ENCODE data around the gene TSPAN14. TPM values are rescaled to one million over a fixed set of nuclear protein-coding genes. Genes with fewer than 3 reads are reported as not detected.

Gene TSPAN14
- total RNA-seq, 4 donors from 2014 or later, result 17.9 to 50.5 (median 38.4) TPM

DNA sequence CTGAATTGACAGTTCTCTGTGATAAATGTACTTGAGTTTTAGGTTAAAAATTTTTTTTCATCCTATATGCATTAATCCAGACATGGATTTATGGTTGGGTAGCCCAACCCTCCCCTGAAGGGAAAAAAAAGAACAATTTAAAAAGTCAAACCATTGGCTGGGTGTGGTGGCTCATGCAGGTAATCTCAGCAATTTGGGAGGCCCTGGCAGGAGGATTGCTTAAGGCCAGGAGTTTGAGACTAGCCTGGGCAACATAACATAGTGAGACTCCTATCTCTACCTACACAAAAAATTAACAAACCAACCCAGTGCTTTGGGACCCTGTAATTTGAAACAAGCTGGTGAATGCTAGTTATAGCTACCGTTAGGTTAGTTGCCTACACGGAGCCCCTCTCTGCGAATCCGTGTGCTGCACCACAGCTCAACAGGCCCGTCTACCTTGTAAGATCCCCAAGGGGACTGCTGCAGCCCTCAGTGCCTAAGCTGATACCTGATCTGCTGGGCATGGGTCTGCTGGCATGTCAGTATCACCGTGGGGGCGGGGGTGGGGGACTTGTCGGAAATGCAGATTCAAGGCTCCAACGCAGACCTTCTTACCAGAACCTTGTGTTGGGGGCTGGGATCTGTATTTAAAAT, 32.8 kb downstream of the TSPAN14 start:
- H3K9me3 ChIP-seq, result no peaks in the 10 kb centered on the region
- no peak for TF ChIP-seq CTCF (IDR thresholded peaks at IDR 0.05)
- no peak for TF ChIP-seq POLR2A (IDR thresholded peaks at IDR 0.05; ENCODE audit: low read depth)
- TF ChIP-seq POLR2AphosphoS5 (IDR thresholded peaks at IDR 0.05), result no peak
- no peak for TF ChIP-seq EP300 (IDR thresholded peaks at IDR 0.05)
- peaks cover 0 to 37% (median 22%) of the 10 kb centered on the region in 4 donors for H3K36me3 ChIP-seq
- no peak overlapping the region for H3K4me3 ChIP-seq
- H3K27me3 ChIP-seq, result no peaks in the 10 kb centered on the region
- 85% methylated on average over 9 of the region's 9 CpGs for WGBS
- DNase-seq (ENCODE audit: extremely low spot score), result no peak
- H3K4me1 ChIP-seq, result peaks cover 54 to 67% (median 66%) of the 10 kb centered on the region in 4 donors
- intact Hi-C loops (cut with DNase I), result no loop called here
- no peak overlapping the region for H3K27ac ChIP-seq (replicated peaks in 1 of 4)

GRCh38 chr10:80487421-80487785, 33.3 kb downstream of the TSPAN14 start:
- H3K36me3 ChIP-seq, result peaks cover 0 to 37% (median 24%) of the 10 kb centered on the region in 4 donors
- no peaks in the 10 kb centered on the region for H3K27me3 ChIP-seq
- no peak for DNase-seq (ENCODE audit: extremely low spot score)
- 82% methylated on average over 3 of the region's 4 CpGs for WGBS
- intact Hi-C loops (cut with DNase I), result no loop called here
- no peak for TF ChIP-seq POLR2AphosphoS5 (IDR thresholded peaks at IDR 0.05)
- TF ChIP-seq CTCF (IDR thresholded peaks at IDR 0.05), result no peak
- TF ChIP-seq EP300 (IDR thresholded peaks at IDR 0.05), result no peak
- TF ChIP-seq POLR2A (IDR thresholded peaks at IDR 0.05; ENCODE audit: low read depth), result no peak
- H3K27ac ChIP-seq (replicated peaks in 1 of 4), result no peak overlapping the region
- peaks cover 56 to 68% (median 67%) of the 10 kb centered on the region in 4 donors for H3K4me1 ChIP-seq
- no peak overlapping the region for H3K4me3 ChIP-seq
- no peaks in the 10 kb centered on the region for H3K9me3 ChIP-seq

- H3K36me3 ChIP-seq, result peaks cover 0 to 39% (median 24%) of the 10 kb centered on the region in 4 donors
- H3K4me3 ChIP-seq, result no peak overlapping the region
- H3K9me3 ChIP-seq, result no peaks in the 10 kb centered on the region
- H3K27ac ChIP-seq (replicated peaks in 1 of 4), result no peak overlapping the region
- peaks cover 60 to 71% (median 69%) of the 10 kb centered on the region in 4 donors for H3K4me1 ChIP-seq
- intact Hi-C loops (cut with DNase I), result no loop called here
- no peak for DNase-seq (ENCODE audit: extremely low spot score)
- 82% methylated on average over 11 of the region's 14 CpGs for WGBS
- TF ChIP-seq CTCF (IDR thresholded peaks at IDR 0.05), result no peak
- no peak for TF ChIP-seq POLR2A (IDR thresholded peaks at IDR 0.05; ENCODE audit: low read depth)
- no peak for TF ChIP-seq POLR2AphosphoS5 (IDR thresholded peaks at IDR 0.05)
- no peaks in the 10 kb centered on the region for H3K27me3 ChIP-seq
These were observed 33.9 kb downstream of the TSPAN14 start for GRCh38 chr10:80487791-80488538.

DNA sequence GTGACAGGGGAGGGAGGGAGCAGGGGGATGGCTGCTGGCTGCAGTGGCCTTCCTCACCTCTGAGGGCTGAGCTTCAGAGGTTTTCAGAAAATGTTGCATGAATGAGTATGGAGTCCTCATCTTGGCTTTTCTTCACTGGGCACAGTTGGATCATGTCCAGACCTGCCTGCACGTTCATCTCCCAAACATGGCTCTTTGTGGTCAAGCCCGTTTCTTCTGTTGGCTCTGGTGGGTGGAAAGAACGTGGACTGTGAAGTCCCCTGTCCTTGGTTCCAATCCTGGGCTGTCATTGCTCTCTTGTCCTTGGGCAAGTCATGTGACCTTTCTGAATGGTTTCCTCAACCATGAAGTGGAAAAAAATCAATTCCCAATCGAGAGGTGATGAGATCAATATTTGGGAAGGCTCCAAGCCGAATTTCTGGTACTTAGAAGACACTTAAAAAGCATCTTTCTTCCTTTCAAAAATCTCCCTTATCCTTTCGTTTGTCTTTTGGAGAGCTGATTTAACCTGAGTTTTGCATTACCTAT, 34.5 kb downstream of the TSPAN14 start:
- 89% methylated on average over 6 of the region's 6 CpGs for WGBS
- no peak overlapping the region for H3K27ac ChIP-seq (replicated peaks in 1 of 4)
- intact Hi-C loops (cut with DNase I), result no loop called here
- H3K9me3 ChIP-seq, result no peaks in the 10 kb centered on the region
- no peaks in the 10 kb centered on the region for H3K27me3 ChIP-seq
- TF ChIP-seq POLR2A (IDR thresholded peaks at IDR 0.05; ENCODE audit: low read depth) (no peak), POLR2AphosphoS5 (IDR thresholded peaks at IDR 0.05) (no peak), EP300 (IDR thresholded peaks at IDR 0.05) (no peak), CTCF (IDR thresholded peaks at IDR 0.05) (no peak)
- DNase-seq (ENCODE audit: extremely low spot score), result no peak
- peaks cover 0 to 35% (median 23%) of the 10 kb centered on the region in 4 donors for H3K36me3 ChIP-seq
- peaks cover 66 to 75% (median 74%) of the 10 kb centered on the region in 4 donors for H3K4me1 ChIP-seq
- H3K4me3 ChIP-seq, result no peak overlapping the region

Measured in esophagus muscularis mucosa (tissue), 4 donors.